Measurements from ENCODE around the gene B3GNT9.
A peak's percentile ranks its signal among the peaks of the same experiment; 100 is the strongest.

GRCh38 chr16:67100569-67101310 is 50.1 kb downstream of the B3GNT9 start:
- TF ChIP-seq EZH2 (optimal IDR thresholded peaks at IDR 0.05; ENCODE audit: low read depth, low read length) (no peak), CTCF (IDR thresholded peaks at IDR 0.05; ENCODE audit: low read length) (peak; percentile 27)
